ENCODE data around the gene SLC25A34.

The SLC25A34 gene

DNA sequence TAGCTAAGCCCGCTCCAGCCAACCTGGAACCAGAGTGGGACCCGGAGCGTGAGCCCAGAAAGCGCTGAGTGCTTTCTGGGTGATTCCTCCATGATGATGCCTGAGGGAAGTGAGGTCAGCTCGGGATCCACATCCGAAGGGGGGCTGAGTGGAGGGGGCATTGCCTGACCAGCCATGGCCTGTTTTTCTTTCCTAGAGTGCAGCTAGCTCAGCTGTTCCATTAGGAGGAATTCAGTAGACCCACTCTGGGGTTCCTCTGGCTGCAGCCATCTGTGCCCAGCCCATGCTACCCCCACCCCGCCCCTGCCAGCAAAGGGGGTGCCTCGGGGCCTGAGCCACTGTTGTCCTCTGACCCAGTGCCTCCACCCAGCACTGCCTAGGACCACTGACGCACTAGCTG, 9.6 kb upstream of the SLC25A34 start:
- H3K36me3 ChIP-seq (replicated peaks; ENCODE audit: low read depth, low read length) = no peaks in the 10 kb centered on the region

DNA sequence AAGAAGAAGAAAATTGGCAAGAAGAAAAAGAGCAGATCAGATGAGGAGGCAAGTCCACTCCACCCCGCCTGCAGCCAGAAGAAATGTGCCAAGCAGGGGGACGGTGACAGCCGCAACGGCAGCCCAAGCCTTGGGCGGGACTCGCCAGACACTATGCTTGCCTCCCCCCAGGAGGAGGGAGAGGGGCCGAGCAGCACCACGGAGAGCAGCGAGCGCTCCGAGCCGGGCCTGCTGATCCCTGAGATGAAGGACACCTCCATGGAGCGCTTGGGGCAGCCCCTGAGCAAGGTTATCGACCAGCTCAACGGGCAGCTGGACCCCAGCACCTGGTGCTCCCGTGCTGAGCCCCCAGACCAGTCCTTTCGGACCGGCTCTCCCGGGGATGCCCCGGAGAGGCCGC, 9.0 kb upstream of the SLC25A34 start:
- Histone ChIP-seq H3K4me1 (ENCODE audit: low read length) (no peaks in the 10 kb centered on the region), H3K27ac (ENCODE audit: low read length) (no peak overlapping the region), H2AFZ (ENCODE audit: low read depth, low read length) (no peak overlapping the region), H3K36me3 (replicated peaks; ENCODE audit: low read depth, low read length) (no peaks in the 10 kb centered on the region), H3K4me3 (ENCODE audit: low read length) (no peak overlapping the region), H3K79me2 (ENCODE audit: low read length) (no peaks in the 10 kb centered on the region), H3K9ac (ENCODE audit: low read length) (no peak overlapping the region), H3K9me3 (ENCODE audit: insufficient read depth, low read length) (no peaks in the 10 kb centered on the region), H3K27me3 (ENCODE audit: low read depth, low read length) (no peaks in the 10 kb centered on the region), H3K4me2 (ENCODE audit: low read length) (no peak overlapping the region), H4K20me1 (ENCODE audit: insufficient read depth, low read length) (no peaks in the 10 kb centered on the region)
- no peak for TF ChIP-seq EZH2phosphoT487 (IDR thresholded peaks at IDR 0.05; ENCODE audit: low read depth)
- TF ChIP-seq, protein P1, sequence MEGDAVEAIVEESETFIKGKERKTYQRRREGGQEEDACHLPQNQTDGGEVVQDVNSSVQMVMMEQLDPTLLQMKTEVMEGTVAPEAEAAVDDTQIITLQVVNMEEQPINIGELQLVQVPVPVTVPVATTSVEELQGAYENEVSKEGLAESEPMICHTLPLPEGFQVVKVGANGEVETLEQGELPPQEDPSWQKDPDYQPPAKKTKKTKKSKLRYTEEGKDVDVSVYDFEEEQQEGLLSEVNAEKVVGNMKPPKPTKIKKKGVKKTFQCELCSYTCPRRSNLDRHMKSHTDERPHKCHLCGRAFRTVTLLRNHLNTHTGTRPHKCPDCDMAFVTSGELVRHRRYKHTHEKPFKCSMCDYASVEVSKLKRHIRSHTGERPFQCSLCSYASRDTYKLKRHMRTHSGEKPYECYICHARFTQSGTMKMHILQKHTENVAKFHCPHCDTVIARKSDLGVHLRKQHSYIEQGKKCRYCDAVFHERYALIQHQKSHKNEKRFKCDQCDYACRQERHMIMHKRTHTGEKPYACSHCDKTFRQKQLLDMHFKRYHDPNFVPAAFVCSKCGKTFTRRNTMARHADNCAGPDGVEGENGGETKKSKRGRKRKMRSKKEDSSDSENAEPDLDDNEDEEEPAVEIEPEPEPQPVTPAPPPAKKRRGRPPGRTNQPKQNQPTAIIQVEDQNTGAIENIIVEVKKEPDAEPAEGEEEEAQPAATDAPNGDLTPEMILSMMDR (IDR thresholded peaks at IDR 0.05; ENCODE audit: low read depth, low read length) = no peak

More for the DNA sequence above, 9.6 kb upstream of the SLC25A34 start:
- no peaks in the 10 kb centered on the region for H3K27me3 ChIP-seq (ENCODE audit: low read depth, low read length)
- H3K79me2 ChIP-seq (ENCODE audit: low read length) = no peaks in the 10 kb centered on the region
- no peaks in the 10 kb centered on the region for H4K20me1 ChIP-seq (ENCODE audit: insufficient read depth, low read length)
- H3K4me3 ChIP-seq (ENCODE audit: low read length) = no peak overlapping the region
- no peak overlapping the region for H3K4me2 ChIP-seq (ENCODE audit: low read length)
- H2AFZ ChIP-seq (ENCODE audit: low read depth, low read length) = no peak overlapping the region
- no peak overlapping the region for H3K9ac ChIP-seq (ENCODE audit: low read length)
- no peak overlapping the region for H3K27ac ChIP-seq (ENCODE audit: low read length)
- TF ChIP-seq, protein P1 (IDR thresholded peaks at IDR 0.05; ENCODE audit: low read depth, low read length) = no peak
- TF ChIP-seq EZH2phosphoT487 (IDR thresholded peaks at IDR 0.05; ENCODE audit: low read depth) = no peak
- no peaks in the 10 kb centered on the region for H3K9me3 ChIP-seq (ENCODE audit: insufficient read depth, low read length)
- no peaks in the 10 kb centered on the region for H3K4me1 ChIP-seq (ENCODE audit: low read length)

DNA sequence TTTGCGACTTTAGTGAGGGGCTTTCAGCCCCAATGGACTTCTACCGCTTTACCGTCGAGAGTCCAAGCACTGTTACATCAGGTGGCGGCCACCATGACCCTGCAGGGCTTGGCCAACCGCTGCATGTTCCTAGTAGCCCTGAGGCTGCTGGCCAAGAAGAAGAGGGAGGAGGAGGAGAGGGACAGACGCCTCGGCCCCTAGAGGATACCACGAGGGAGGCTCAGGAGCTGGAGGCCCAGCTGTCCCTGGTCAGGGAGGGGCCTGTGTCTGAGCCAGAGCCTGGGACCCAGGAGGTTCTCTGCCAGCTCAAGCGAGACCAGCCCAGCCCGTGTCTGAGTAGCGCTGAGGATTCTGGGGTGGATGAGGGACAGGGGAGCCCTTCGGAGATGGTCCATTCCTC, 8.6 kb upstream of the SLC25A34 start:
- Histone ChIP-seq H3K9ac (ENCODE audit: low read length) (no peak overlapping the region), H3K4me2 (ENCODE audit: low read length) (no peak overlapping the region), H4K20me1 (ENCODE audit: insufficient read depth, low read length) (no peaks in the 10 kb centered on the region), H3K79me2 (ENCODE audit: low read length) (no peaks in the 10 kb centered on the region), H3K9me3 (ENCODE audit: insufficient read depth, low read length) (no peaks in the 10 kb centered on the region), H3K4me1 (ENCODE audit: low read length) (no peaks in the 10 kb centered on the region), H3K27me3 (ENCODE audit: low read depth, low read length) (no peaks in the 10 kb centered on the region), H3K36me3 (replicated peaks; ENCODE audit: low read depth, low read length) (no peaks in the 10 kb centered on the region), H3K27ac (ENCODE audit: low read length) (no peak overlapping the region), H2AFZ (ENCODE audit: low read depth, low read length) (no peak overlapping the region), H3K4me3 (ENCODE audit: low read length) (no peak overlapping the region)
- TF ChIP-seq, protein P1 (IDR thresholded peaks at IDR 0.05; ENCODE audit: low read depth, low read length) = no peak
- no peak for TF ChIP-seq EZH2phosphoT487 (IDR thresholded peaks at IDR 0.05; ENCODE audit: low read depth)

DNA sequence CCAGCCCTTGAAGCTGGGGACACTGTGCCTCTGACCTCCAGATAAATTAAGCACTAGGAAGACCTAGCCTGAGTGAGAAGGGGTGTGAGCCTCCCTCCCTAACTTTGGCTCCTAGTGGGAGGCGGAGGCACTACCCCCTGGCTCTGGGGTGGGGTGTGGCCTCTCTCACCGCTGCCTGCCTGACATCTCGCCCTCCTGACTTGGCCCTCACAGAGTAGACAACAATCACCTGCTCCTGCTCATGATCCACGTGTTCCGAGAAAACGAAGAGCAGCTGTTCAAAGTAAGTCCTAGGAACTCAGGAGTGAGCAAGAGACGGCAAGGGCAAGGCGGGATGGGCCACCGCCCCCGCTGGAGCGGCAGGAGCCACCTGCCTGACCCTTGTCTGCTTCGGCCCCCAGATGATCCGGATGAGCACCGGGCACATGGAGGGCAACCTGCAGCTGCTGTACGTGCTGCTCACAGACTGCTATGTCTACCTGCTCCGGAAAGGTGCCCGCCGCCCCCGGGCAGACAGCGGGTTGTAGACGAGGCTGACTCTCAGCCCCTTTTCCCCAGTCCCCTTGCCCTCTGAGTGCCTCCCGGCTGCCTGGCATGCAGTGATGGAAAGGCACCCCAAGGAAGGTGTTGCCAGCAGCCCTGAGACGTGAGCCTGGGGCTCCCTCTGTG, 8.1 kb upstream of the SLC25A34 start:
- no peaks in the 10 kb centered on the region for H3K4me1 ChIP-seq (ENCODE audit: low read length)
- no peaks in the 10 kb centered on the region for H4K20me1 ChIP-seq (ENCODE audit: insufficient read depth, low read length)
- H3K9ac ChIP-seq (ENCODE audit: low read length) = no peak overlapping the region
- no peak for TF ChIP-seq EZH2phosphoT487 (IDR thresholded peaks at IDR 0.05; ENCODE audit: low read depth)
- TF ChIP-seq, protein P1 (IDR thresholded peaks at IDR 0.05; ENCODE audit: low read depth, low read length) = no peak
- H3K4me3 ChIP-seq (ENCODE audit: low read length) = no peak overlapping the region
- H3K4me2 ChIP-seq (ENCODE audit: low read length) = no peak overlapping the region
- no peaks in the 10 kb centered on the region for H3K79me2 ChIP-seq (ENCODE audit: low read length)
- H2AFZ ChIP-seq (ENCODE audit: low read depth, low read length) = no peak overlapping the region
- H3K27ac ChIP-seq (ENCODE audit: low read length) = no peak overlapping the region
- no peaks in the 10 kb centered on the region for H3K9me3 ChIP-seq (ENCODE audit: insufficient read depth, low read length)
- H3K27me3 ChIP-seq (ENCODE audit: low read depth, low read length) = no peaks in the 10 kb centered on the region
- no peaks in the 10 kb centered on the region for H3K36me3 ChIP-seq (replicated peaks; ENCODE audit: low read depth, low read length)
